Activated T-helper 1 cell treated with Interleukin-2 at 50 U/mL for 16 hours (primary cell): ENCODE results near the gene AIMP2.
"Not testable (repeated sequence)": the region's sequence is repeated elsewhere in the genome, so short reads cannot be mapped to it uniquely, and the experiment has no call there.

ENCODE experiments used
- DNase-seq: peaks from one replicate; pipeline ENCODE4 v3.0.0-alpha.2; 2020; ENCODE audit warnings: low read depth

AIMP2 gene

DNA sequence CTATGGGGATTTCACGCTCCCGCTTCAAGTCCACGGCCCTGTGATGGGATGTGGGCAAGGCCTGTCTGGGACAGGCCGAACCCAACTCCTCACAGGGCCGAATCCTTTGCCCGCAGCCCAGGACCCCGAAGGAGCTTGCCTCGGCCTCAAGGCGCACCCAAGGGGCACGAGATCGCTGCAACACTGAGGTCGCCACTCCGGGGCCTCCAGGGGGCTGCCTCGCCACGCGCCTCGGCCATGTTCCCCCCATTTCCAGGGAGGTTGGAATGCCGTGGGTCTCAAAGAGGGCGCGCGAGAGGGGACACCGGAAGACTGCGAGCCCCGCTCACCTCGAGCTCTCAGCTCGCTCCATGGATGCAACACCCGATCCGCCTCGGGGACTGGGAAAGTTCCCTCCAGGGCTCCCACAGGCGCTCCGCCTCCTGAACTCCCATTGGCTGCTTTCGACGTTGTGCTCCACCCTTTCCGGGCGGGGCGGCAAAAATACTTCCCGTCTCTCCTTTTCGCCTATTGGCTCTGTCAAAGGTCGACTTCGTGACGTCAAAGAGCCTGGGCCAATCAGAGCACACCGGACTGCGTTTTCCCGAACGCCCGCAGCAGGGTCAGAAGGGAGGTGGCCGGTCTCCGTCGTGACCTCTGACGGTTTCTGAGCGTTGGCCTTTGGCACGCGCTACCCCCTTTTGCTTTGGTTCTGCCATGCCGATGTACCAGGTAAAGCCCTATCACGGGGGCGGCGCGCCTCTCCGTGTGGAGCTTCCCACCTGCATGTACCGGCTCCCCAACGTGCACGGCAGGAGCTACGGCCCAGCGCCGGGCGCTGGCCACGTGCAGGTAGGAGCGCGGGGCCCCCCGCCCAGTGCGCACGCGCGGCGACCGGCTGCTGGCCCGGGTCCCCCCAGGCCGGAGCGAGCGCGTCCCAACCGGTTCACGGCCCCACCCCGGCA is at the start of gene AIMP2, which contains the start of gene PMS2:
AIMP2 (plus strand) TSS at position 605 of the 944 bp plus-strand sequence; CDS start at position 697, 92 bp downstream.
PMS2 (minus strand) TSS at position 382 of the 944 bp plus-strand sequence; CDS start at position 352, 30 bp downstream.
- DNase-seq, result peak; percentile 90

DNA sequence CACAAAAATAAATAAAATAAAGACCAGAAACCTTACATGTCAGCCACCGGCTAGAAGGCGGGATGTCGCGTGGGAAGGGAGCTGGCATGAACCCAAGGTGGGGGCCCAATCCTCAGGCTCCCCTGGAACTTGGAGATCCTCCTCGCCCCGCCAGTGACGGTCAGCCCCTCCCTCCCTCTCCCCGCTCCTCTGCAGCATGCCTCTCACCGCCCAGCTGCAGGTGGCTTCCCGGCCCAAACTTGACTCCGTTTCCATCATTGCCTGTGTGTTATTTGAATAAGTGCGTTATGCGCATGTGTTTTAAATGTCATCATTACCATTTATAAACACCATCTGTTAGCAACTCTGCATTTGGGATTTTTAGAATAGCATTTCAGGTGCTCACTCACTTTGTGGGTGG is 45.9 kb upstream of the AIMP2 start:
- not testable (repeated sequence) for DNase-seq

DNA sequence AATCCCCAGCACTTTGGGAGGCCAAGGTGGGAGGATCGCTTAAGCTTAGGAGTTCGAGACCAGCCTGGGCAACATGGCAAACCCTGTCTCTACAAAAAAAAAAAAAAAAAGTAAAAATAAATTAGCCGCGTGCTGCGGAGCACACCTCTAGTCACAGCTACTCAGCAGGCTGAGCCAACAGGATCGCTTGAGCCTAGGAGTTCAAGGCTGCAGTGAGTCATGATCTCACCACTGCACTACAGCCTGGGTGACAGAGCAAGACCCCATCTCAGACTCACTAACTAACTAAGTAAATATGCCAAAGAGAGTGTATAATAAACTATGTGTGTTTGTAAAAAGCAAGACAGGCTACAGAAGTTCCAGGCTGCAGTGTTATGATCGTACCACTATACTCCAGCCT is 45.3 kb upstream of the AIMP2 start:
- not testable (repeated sequence) for DNase-seq

DNA sequence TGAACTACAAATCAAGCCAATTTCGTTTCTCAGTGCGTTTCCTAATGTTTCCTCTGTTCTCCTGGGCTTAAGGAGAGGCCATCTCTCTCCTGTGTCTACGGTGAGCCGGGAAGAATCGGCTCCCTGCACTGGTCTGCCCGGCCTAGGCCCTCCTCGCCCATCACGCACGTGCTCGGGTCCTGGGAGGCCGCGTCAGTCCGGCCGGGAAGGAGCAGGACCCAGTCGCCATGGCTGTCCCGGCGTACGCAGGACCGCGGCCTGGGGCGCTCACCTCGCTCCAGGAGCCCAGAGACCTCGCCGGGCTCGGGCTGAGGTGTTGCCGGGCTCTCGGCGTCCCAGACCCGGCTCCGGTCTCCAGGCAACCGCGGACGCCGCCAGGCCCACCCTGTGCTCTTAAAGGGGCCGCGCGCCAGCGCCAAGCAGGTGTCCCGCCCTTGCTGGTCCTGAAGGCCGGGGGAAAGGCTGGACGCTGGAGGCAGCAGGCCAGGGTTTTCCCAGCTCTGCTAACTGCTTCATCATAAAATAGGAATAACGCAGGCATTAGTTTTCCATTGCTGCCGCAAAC is 38.6 kb upstream of the AIMP2 start, which contains the start of gene RSPH10B:
RSPH10B (minus strand) TSS at position 343 of the 565 bp plus-strand sequence. CDS start 3,573 bp downstream, outside the sequence.
- DNase-seq, result not testable (repeated sequence)

DNA sequence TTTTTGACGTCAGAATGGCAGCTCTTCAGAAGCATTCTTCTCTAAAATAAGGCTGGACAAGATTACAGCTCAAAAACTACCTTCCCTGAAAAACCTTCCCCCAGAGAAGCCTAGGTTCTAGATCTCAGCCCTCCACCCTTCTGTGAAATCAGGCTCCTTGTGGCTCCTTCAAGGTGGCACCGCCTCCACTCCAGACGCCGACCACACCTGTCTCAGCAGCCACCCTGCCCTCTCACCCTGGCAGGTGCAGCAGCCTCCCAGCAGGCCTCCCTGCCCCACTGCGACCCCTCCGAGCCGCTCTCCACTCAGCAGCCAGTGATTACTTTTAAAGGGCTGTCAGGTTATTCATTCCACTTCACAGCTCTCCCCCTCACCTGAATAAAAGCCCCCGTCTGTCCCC is 35.5 kb upstream of the AIMP2 start:
- not testable (repeated sequence) for DNase-seq

DNA sequence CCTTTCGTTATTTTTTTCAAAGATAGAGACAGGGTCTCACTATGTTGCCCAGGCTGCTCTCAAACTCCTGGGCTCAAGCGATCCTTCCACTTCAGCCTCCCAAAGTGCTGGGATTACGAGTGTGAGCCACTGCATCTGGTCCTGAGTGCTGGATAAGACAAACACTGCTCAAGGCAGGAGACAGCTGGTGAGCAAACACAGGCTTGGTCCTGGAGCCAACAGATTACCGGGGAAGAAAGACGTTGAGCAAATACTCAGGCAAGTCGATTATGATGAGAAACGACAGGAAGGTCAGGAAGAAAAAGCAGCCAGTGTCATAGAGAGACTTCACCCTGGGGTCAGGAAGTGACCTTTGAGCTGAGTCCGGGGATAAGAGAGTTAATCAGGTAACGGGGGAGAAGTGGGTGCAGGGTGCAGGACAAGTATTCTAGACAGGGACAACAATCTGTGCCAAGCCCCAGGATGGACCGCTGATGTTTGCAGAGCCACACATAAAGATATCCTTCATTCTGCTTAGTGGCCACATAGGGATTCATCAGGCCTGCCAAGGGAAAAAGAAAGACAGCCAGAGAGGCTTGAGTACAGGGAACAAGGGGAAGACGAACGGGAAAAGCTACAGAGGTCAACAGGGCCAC is 29.3 kb upstream of the AIMP2 start:
- not testable (repeated sequence) for DNase-seq

DNA sequence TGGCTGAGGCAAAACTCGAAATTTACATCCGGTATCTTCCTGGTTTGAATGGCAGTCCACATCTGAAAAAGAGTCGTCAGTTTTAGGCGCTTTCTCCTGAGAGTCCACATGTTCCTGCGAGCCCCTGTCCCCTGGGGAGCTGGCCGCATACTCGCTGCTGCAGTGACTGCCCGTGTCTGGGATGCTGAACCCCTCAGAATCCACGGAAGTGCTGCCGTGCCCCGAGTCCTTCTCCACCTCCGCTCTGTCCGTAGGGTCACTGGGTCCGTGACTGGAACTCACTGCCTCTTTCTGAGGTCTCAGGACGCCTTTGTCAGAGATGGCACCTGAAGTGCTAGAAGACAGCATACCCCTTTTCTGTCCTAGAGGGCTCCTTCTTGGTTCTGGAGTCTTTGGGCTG is 22.0 kb upstream of the AIMP2 start:
- DNase-seq, result not testable (repeated sequence)

DNA sequence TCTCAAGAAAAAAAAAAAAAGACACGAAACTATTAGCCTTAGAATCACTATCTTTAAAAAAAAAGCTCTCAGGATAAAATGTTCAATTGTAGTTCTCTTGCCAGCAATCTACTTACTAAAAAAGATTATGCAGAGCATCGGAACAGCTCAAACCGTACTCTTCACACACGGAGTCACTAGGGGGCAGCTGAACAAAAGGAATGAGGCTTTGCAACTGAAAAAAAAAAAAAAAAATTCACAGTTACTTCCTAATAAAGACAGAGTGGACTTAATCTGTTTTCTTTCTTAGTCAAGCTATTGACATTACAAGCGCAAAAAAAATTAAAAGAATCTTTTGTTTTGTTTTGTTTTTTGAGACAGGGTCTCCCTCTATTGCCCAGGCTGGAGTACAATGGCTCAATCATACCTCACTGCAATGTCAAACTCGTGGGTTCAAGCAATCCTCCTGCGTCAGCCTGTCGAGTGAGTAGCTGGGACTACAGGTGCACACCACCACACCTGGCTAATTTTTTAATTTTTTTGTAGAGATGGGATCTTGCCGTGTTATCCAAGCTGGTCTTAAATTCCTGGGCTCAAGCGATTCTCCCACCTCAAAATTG is 11.8 kb upstream of the AIMP2 start:
- DNase-seq, result no peak

DNA sequence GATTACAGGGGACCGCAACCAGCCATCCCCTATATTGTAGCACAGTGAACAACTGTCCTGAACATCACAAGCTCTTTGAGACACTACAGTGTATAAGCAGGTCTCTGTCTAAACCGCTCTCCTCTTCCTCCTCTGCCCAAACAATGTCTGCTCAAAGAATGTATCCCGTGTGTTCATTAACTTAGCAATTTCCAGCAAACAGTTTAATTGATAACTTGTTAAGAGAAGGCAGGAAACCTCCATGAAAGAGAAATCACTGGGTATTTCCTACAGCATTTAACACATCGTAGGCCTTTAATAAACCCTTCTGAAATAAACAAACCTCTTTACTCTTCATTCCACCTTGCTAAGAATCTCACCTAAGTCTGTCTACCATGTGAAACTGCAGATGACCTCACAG is 1.7 kb upstream of the AIMP2 start:
- DNase-seq, result no peak

DNA sequence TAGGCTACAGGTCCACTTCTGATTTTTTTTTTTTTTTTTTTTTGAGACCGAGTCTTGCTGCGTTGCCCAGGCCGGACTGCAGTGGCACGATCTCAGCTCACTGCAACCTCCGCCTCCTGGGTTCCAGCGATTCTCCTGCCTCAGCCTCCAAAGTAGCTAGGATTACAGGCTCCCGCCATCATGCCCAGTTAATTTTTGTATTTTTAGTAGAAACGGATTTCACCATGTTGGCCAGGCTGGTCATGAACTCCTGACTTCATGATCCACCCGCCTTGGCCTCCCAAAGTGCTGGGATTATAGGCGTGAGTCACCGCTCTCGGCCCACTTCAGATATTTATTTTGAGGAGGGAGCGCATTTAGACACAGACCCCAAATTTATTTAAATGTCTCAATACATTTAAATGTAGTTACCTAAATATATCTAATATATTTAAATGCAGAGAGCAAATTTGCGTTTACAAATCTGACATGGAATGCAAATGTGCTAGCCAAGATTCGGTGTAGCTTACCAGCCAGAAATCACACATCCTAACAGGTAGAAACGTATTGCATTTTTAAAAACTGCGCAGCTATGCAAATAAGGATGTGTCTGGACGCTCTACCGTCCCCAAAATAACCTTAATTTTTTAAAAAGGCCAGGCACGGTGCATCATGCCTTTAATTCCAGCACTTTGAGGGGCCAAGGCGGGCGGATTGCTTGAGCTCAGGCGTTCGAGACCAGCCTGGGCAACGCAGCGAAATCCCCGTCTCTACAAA is 1.1 kb upstream of the AIMP2 start:
- not testable (repeated sequence) for DNase-seq

DNA sequence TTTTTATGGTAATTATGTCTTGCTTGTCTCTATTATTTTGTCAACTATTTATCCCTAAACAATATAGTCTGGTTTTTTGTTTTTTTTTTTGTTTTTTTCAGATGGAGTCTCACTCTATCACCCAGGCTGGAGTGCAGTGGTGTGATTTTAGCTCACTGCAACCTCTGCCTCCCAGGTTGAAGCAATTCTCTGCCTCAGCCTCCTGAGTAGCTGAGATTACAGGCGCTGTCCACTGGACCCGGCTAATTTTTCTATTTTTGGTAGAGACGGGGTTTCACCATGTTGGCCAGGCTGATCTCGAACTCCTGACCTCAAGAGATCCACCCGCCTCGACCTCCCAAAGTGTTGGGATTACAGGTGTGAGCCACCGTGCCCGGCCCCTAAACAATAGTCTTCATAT is 1.3 kb downstream of the AIMP2 start:
- not testable (repeated sequence) for DNase-seq

DNA sequence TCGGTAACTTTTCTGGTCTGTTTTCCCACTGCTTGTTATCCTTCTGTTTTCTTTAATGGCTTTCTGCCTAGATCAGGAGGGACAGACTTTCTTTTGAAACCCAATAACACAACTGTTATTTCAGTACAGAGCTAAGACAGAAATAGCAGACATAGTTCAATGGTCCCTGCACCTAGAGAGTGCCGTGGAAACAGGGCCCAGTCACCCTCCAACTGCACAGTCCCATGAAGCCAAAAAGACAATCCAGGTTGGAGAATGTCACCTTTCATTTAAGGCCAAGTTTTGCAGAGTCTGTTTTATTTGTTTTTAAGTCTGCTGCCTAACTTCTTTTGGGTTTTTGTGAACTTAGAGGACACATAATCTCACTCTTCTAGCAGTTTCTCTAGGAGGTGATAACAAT is 2.5 kb downstream of the AIMP2 start:
- no peak for DNase-seq

DNA sequence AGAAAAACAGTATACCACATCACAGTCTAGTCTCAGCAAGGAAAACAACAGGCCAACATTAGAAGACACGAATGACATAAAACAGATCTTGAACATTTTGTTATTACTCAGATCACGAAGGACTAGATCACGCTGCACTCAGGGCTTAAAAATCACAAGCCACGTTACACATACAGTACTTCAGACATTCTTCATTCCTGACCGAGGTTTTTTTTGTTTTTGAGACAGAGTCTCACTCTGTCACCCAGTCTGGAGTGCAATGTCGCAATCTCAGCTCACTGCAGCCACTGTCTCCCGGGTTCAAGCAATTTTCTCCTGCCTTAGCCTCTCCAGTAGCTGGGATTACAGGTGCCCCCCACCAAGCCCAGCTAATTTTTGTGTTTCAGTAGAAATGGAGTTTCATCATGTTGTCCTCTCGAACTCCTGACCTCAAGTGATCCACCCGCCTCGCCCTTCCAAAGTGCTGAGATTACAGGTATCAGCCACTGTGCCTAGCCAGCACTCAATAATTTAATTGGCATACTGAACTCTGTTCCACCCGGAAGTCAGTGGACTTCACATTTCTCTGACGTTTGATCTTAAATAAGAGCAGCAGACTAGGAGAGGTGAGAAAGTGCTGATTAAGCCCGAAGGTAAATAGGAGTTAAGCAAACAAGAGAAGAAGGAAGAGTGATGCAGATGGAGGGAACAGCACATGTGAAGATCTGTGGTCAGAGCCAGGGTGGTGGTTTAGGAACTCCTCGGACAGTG is 3.5 kb downstream of the AIMP2 start:
- DNase-seq, result no peak

DNA sequence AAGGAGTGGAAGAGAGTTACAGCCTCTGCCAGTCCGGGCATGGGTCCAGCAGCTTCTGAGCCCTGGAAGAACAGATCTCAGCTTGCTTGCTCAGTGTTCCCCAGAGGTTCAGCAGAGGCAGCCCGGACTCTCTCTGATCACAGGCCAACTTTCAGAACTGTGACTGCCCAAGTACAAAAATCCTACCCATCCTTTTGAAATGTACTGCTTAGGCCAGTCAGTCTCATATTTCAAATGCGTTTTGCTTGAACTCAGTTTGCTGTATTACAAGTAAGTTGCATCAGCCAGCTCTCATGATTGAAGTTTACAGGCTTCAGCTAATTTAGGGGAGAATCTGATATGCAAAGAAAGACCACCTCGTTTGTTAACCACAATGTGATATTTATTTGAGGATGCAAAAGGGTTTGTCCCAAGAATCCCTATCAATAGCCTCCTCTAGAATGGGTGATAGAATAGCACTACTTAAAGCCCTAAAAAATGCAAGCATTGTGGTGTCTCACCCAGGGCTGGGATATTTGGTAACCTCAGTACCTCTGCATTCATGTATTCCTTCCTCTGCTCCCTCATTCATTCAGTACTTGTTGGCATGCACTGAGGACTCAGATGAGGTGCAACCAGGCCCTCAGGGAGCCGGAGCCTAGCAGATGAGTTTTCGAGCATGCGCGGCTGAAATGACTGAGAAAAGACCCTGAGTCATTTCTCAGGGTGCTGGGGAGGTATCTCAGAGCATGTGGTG is 7.0 kb downstream of the AIMP2 start:
- no peak for DNase-seq

DNA sequence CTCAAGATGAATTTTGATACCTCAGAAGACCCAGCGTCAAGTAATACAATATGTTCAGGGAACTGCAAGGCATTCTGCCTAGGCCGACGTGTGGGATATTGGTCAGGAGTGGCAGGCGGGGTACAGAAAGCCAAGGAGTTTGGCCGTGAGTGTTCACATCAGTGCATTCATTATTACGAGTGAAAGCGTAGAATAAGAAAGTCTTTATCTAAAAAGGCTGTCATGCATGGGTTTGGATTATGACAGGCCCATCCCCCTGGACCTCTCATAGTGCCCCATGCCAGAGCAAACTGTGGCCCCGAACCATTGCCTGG is 7.5 kb downstream of the AIMP2 start:
- no peak for DNase-seq

DNA sequence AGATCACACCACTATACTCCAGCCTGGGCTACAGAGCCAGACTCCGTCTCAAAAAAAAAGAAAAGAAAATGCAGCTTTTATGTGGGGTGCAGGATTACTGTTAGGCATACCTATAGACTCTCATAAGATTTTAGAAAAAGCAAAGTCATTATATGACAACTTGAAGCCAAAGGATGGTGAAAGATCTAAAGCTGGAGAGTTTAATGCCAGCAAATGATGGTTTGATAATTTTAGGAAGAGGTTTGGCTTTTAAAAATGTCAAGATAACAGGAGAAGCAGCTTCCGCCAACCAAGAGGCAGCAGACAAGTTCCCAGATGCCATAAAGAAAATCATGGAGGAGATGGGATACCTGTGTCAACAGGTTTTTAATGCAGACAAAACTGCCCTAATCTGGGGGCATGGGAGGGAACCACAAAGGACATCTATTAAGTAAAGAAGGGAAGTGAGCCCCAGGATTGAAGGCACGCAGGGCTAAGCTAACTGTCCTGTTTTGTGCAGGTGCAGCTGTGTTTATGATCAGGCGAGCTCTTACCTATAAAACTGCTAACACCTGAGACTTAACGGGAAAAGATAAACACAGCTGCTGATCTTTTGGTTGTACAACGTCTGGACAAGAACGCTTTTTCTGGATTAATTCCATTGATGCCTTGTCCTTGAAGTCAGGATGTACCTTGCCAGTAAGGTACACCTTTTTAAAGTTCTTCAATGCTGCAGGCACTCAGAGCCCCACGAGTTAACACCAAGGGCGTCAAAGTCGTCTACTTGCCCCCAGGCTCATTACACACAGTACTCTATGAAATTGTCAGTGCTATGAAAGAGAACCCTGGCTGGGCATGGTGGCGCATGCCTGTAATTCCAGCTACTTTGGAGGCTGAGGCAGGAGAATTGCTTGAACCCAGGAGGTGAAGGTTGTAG is 11.6 kb downstream of the AIMP2 start:
- DNase-seq, result no peak

DNA sequence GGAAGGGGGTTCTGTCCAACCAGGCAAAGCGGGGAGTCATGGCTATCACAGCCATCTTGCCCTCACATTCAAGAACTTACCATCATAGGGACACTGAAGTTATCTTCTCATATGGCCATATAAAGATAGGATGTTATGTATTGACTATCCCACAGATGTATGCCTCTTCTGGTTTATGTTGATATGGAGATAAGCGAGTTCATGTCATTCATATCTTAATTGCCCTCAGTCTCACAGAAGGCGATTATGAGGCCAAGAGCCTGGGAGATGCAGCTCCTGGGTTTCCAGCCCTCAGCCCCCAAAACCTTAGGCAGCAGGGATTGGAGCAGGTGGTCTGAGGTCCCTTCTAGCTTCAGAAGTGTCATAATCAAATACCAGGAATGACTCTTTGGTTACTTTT is 13.6 kb downstream of the AIMP2 start:
- no peak for DNase-seq

DNA sequence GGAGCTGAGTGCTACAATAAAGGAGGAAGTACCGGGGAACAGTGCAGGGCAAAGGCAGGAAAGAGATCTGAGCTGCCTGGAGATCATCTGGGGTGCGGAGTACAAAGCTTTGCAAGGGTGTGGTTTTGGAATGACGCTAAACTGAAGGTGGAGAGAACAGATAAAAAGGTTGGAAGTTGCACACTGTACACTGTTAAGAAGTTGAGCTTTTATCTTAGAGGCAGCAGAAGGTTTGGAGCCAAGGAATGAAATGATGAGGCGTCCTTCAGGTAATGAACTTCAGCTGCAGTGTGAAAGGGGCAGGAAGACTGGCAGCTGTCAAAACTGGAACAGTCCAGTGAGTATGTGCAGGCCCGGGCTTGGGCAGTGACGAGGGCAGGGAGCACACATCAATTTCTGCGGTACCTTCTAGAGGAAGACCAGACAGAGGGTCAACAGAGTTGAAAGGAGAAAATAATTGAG is 14.9 kb downstream of the AIMP2 start:
- no peak for DNase-seq
